DMS 273 treated with DMSO at 0.1 percent for 48 hours (cell line): ENCODE data around the gene LYST.
"Not testable (repeated sequence)": the region's sequence is repeated elsewhere in the genome, so short reads cannot be mapped to it uniquely, and the experiment has no call there.

Experiments
- DNase-seq: peaks from one replicate; lab custom pipeline; 2025; lab: John Stamatoyannopoulos, UW

The LYST gene

GRCh38 chr1:235659186-235659771 lies 207.4 kb downstream of the LYST start:
- no peak for DNase-seq

- no peak for DNase-seq
These were observed 208.8 kb downstream of the LYST start for GRCh38 chr1:235657747-235658526.

DNA sequence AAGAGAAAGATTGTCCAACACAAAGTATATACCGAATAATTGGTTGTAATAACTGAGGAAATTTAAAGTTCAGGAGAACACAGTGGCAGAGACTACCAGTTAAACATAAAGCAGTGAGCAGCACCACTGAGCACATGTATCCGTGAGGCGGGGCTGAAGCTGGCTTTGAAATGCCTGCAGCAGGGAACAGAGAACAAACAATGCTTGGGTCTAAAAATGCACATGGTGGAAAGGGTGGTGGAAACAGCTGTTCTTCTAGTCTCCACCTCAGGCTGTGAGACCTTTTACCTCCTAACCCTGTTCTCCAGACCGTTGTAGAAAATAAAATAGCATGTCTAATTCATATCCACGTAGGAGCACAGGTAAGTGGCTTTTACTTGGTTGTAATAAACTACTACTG lies 209.4 kb downstream of the LYST start:
- no peak for DNase-seq

DNA sequence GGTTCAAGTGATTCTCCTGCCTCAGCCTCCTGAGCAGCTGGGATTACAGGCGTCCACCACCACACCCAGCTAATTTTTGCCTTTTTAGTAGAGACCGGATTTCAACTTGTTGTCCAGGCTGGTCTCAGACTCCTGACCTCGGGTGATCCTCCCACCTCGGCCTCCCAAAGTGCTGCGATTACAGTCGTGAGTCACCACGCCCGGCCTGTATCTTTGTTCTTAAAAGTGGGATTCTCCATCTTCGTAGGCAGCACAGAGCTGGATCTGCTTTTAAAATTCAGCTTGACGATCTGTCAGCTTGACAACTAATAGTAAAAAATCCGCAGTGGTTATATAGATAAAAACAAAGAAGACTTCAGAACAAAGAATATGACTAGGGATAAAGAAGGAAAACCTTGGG lies 214.3 kb downstream of the LYST start:
- DNase-seq = no peak

- no peak for DNase-seq
These were observed 215.4 kb downstream of the LYST start for GRCh38 chr1:235651170-235651806.

- no peak for DNase-seq
These were observed 216.2 kb downstream of the LYST start for GRCh38 chr1:235650341-235651169.

GRCh38 chr1:235649368-235650163 lies 217.1 kb downstream of the LYST start, which contains the start of gene GNG4:
TSS of gene GNG4 (minus strand) at chr1:235649784. CDS start at chr1:235583838, 65,946 bp downstream.
- no peak for DNase-seq

DNA sequence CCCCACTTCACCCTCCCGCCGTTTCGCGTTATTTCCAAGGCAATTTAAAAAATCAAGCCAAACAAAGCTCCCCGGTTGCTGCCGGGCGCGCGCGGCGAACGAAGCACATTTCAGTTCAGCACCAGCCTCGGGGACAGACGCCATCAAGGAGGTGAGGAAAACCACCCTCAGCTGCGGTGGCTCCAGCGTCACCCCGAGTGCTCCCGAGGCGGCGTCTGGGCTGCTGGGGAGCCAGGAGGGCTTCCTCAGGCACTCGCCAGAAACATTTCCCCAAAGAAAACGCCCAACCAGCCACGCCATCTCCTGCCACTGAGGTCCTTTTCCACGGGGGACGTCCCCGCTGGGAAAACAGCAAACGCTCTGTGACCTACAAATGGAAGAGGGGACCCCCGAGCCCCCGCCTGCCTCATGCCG lies 217.7 kb downstream of the LYST start:
- DNase-seq = peak; percentile 17

GRCh38 chr1:235648407-235648907 lies 218.2 kb downstream of the LYST start:
- DNase-seq = peak; percentile 21

DNA sequence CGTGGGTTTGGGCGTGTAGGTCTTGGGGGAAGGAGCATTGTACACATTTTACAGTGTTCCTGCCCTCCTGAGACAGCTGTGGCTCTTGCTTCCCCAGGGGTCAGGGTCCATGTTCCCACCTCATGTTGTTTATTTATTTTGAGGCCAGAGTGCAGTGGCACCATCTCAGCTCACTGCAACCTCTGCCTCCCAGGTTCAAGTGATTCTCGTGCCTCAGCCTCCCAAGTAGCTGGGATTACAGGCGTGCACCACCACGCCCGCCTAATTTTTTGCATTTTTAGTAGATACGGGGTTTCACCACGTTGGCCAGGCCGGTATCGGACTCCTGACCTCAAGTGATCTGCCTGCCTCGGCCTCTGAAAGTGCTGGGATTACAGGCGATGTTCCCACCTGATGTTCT lies 219.2 kb downstream of the LYST start:
- DNase-seq = not testable (repeated sequence)

DNA sequence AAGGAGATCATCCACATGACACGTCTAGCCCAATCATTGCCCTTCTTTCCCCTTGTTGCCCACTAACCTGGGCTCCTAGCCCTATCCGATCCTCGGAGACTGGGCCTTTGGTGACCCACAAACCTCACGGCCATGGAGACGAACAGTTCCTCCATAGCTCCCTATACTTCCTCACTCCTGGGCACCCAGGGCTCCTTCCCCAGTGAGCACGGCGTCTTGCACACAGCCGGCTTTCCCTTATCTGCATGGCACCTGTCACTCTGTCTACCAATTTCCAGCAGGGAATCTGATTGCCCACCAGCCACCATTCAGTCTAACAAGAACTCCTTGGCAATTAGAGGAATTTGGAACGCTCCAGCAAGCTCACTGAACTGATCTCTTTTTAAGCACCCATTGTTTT lies 220.2 kb downstream of the LYST start:
- DNase-seq = no peak

- no peak for DNase-seq
These were observed 221.9 kb downstream of the LYST start for GRCh38 chr1:235644693-235645305.

DNA sequence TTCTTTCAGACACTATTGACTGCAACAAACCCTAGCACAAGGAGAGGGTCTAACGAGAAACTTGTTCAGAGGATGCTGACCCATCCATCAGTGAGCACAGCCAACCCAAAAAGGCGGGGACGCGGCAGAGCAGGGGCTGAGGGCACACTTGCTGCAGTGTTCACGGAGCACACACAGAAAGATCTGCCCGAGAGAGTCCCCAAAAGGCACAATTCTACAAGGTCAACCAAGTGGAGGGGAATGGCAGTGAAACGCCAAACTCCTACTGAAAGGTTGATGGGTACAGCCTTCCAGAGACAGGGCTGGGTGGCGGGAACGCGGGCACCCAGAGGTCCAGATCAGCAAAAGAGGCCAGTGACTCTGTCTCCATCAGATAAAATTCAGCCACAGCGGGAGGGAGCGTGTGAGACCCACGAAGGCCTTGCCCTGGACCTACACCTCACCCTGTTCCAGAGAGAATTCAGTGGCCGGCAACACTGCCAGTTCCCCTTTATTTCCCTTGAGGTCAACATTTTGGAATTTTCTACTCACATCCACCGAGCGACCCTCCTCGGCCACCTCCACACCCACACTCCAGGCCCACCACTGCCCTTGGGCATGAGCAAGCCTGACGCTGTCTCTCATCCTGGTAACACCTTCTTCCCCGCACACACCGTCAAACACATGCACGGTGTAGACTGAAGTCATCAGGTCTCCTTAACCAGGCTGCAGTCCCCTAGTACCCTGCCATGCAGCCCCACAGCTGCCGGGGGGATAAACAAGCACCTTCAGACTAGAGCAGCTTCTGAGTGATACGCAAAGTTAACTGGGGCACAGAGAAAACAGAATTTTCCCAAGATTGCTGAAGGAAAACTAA lies 222.6 kb downstream of the LYST start:
- no peak for DNase-seq

- DNase-seq = no peak
These were observed 223.7 kb downstream of the LYST start for GRCh38 chr1:235642943-235643371.

GRCh38 chr1:235642011-235642942 lies 224.4 kb downstream of the LYST start:
- no peak for DNase-seq

DNA sequence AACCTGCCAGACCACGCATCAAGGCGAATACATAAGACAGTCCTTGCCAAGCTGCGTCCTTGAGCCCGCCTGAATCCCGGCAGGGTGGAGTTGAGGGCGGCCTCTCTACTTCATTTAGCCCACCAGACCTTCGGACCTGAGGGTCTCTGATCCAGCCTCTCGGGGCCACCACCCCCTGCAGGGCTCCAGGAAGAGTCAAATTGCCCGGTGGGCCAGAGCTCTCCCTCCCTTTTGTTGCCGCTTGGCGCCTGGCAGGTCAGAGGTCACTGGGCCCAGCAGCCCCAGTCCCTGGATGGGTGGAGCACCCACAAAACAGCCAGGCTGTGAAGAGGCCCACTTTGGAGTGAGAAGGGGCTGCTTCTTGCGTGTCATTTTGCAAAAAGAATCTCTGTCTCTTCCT lies 226.1 kb downstream of the LYST start:
- DNase-seq = no peak

DNA sequence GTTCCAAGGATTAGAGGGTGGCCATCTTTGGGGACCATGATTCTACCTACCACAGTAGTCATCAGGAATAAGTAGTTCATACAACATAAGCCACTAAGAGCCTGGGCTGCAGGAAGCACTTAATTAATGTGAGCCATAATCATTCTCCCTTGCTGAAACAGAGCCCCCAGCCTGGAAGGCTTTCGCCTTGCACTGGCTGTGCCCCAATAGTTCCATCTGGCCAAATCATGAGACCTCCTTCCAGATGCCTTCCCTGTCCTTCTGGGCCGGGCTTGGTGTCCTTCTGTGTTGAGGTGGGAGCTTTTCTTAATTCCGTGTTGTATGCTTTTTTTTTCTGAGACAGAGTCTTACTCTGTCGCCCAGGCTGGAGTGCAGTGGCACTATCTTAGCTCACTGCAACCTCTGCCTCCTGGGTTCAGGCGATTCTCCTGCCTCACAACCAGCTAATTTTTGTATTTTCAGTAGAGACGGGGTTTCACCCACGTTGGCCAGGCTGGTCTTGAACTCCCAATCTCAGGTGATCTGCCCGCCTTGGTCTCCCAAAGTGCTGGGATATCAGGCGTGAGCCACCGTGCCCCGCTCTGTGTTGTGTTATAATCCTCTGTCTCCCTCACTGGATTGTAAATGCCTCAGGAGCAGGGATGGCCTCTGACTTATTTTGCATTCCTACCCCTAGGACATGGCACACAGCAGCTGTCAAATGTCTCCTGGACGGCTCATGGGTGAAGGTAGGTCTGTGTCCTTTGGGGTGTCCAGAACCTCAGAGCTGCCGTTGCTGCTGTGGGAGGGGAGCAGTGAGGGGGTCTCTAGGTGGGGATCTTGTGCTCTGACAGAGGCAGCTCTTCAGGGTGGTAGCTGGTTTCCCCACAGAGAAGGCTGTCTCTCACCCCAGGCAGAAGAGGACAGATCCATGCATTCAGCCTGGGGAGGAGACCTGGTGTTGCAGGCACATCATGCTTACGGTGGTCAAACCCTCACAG lies 227.2 kb downstream of the LYST start:
- DNase-seq = no peak
